Thoracic aorta (tissue), 2 donors: Measurements from ENCODE around the gene B3GNT5. TPM values are rescaled to one million over a fixed set of nuclear protein-coding genes. Genes with fewer than 3 reads are reported as not detected.

Experiments
- ATAC-seq: fragments of 150-250 bp; one replicate; pipeline ENCODE4 v1.8.0; 2017; ENCODE audit warnings: low read depth; ENCODE audit not compliant: insufficient number of reproducible peaks, low FRiP score
- DNase-seq: peaks from one replicate; pipeline ENCODE4 v3.0.0-alpha.2; 2020; ENCODE audit warnings: low spot score
- H3K27ac ChIP-seq, 2 donors: fragments of 200-600 bp; sonication (generic); 1 replicate in 1 of 2; 2 replicates in 1 of 2; pipeline ENCODE4 v1.5.1; 2016; ENCODE audit warnings: mild to moderate bottlenecking in 2 of 2, moderate library complexity in 2 of 2
- H3K27me3 ChIP-seq: fragments of 200-600 bp; sonication (generic); replicated peaks from 2 replicates; pipeline ENCODE4 v1.6.0; 2016; ENCODE audit warnings: mild to moderate bottlenecking; ENCODE audit not compliant: insufficient read depth
- H3K36me3 ChIP-seq: fragments of 200-600 bp; sonication (generic); one replicate; pipeline ENCODE4 v1.5.1; 2016
- H3K4me1 ChIP-seq, 2 donors: fragments of 200-600 bp; sonication (generic); 1 replicate in 1 of 2; 2 replicates in 1 of 2; pipeline versions ENCODE4 v1.5.1 to v1.6.0; 2016; ENCODE audit warnings: low read depth in 2 of 2, mild to moderate bottlenecking in 1 of 2; ENCODE audit not compliant: control insufficient read depth in 1 of 2
- H3K4me3 ChIP-seq: fragments of 200-600 bp; sonication (generic); 2 replicates; pipeline ENCODE4 v1.5.1; 2016; ENCODE audit warnings: mild to moderate bottlenecking
- H3K9me3 ChIP-seq: fragments of 200-600 bp; sonication (generic); 2 replicates; pipeline ENCODE4 v1.5.1; 2016
- total RNA-seq, 2 donors: library from RNA; depleted of rRNA; stranded (reverse); fragments of >200 nt; gene quantifications; one replicate each; pipeline versions ENCODE4 v1.1.0 to v1.2.3, GENCODE V29; 2016
- TF ChIP-seq, protein P1 (sequence below): fragments of 200-600 bp; sonication (generic); IDR thresholded peaks from one replicate; pipeline ENCODE4 v1.5.1; 2019; ENCODE audit warnings: antibody characterized with exemption

The B3GNT5 gene
- total RNA-seq, 2 donors from 2014 or later, result 3.1 to 7.5 TPM

DNA sequence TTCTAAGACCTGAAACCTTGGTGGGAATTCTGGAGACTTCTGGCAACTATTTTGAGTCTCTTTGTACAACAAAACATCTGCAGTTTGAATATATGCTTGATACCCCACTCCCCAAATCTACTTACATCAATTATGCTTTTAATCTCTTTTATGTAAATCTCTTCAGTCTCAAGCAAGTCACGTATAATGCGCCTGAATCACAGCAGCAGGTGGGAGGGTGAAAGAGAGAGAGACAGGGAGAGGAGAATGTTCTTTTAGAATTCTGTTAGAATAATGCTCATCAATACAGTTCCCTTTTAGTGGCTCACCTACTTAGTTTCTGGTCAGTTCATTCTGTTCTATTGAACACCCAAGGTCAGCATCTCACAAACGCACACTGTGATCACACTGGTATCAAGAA is 22.2 kb upstream of the B3GNT5 start:
- Histone ChIP-seq H3K27ac (no peak overlapping the region), H3K9me3 (no peaks in the 10 kb centered on the region), H3K27me3 (no peaks in the 10 kb centered on the region), H3K4me3 (no peak overlapping the region), H3K4me1 (no peaks in the 10 kb centered on the region), H3K36me3 (no peaks in the 10 kb centered on the region)
- ATAC-seq (no peak), DNase-seq (no peak)
- TF ChIP-seq, protein P1, sequence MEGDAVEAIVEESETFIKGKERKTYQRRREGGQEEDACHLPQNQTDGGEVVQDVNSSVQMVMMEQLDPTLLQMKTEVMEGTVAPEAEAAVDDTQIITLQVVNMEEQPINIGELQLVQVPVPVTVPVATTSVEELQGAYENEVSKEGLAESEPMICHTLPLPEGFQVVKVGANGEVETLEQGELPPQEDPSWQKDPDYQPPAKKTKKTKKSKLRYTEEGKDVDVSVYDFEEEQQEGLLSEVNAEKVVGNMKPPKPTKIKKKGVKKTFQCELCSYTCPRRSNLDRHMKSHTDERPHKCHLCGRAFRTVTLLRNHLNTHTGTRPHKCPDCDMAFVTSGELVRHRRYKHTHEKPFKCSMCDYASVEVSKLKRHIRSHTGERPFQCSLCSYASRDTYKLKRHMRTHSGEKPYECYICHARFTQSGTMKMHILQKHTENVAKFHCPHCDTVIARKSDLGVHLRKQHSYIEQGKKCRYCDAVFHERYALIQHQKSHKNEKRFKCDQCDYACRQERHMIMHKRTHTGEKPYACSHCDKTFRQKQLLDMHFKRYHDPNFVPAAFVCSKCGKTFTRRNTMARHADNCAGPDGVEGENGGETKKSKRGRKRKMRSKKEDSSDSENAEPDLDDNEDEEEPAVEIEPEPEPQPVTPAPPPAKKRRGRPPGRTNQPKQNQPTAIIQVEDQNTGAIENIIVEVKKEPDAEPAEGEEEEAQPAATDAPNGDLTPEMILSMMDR, result no peak

DNA sequence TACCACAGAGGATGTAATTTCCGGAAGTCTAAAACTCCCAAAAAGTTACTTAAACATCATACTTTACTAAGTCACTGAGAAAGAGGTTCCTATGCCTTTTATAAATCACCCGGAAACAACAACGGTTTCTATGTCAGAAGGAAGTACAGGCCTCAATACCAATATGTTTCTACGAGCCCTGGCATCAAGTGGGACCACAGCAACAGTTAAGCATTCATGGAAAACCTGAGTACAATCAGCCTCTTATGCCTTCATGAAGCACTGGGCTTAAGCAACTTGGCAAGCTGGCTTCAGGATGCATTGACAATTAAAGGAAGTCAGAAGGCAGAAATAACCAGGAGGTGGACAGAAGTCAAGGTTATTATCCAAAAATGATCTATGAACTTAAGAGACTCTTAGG is 19.1 kb upstream of the B3GNT5 start:
- DNase-seq, result no peak
- H3K27me3 ChIP-seq, result no peaks in the 10 kb centered on the region

DNA sequence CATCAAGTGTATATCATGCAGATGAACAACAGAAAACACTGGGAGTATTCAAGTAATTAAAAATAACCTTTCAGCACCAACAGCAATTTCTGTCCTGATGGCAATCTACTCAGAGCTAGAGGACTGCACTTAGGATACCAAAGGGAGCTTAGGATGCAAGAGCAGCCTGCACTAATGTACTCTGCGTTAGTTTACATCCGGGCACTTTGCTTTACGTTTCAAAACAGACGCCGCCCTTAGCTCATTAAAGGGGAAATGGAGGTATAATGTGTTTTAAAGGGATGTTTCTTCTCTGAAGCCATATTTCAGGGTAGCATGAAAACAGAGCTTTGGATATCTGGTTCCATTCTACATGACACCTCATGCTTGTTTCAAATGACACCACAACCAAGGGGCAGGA is 14.0 kb upstream of the B3GNT5 start:
- H3K4me1 ChIP-seq, result no peaks in the 10 kb centered on the region
- no peaks in the 10 kb centered on the region for H3K27me3 ChIP-seq

More for the DNA sequence above, 19.1 kb upstream of the B3GNT5 start:
- Histone ChIP-seq H3K9me3 (no peaks in the 10 kb centered on the region), H3K27ac (no peak overlapping the region), H3K4me3 (no peak overlapping the region), H3K36me3 (no peaks in the 10 kb centered on the region), H3K4me1 (no peaks in the 10 kb centered on the region)
- TF ChIP-seq, protein P1, result no peak
- ATAC-seq, result no peak

DNA sequence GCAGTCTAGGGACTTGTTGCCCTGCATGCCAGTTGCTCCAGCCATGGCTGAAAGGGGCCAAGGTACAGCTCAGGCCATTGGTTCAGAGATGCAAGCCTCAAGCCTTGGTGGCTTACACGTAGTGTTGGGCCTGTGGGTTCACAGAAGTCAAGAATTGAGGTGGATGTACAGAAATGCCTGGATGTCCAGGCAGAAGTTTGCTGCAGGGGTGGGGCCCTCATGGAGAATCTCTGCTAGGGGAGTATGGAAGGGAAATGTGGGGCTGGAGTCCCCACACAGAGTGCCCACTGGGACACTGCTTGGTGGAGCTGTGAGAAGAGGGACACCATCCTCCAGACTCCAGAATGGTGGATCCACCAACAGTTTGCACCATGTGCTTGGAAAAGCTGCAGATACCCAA is 10.6 kb upstream of the B3GNT5 start:
- Histone ChIP-seq H3K27me3 (no peaks in the 10 kb centered on the region), H3K36me3 (no peaks in the 10 kb centered on the region), H3K9me3 (no peaks in the 10 kb centered on the region), H3K4me1 (no peaks in the 10 kb centered on the region), H3K4me3 (no peak overlapping the region), H3K27ac (no peak overlapping the region)
- no peak for DNase-seq
- no peak for ATAC-seq
- TF ChIP-seq, protein P1, result no peak

More for the DNA sequence above, 14.0 kb upstream of the B3GNT5 start:
- H3K4me3 ChIP-seq, result no peak overlapping the region
- no peaks in the 10 kb centered on the region for H3K36me3 ChIP-seq
- DNase-seq (no peak), ATAC-seq (no peak)
- H3K9me3 ChIP-seq, result no peaks in the 10 kb centered on the region
- no peak overlapping the region for H3K27ac ChIP-seq
- TF ChIP-seq, protein P1, result no peak

DNA sequence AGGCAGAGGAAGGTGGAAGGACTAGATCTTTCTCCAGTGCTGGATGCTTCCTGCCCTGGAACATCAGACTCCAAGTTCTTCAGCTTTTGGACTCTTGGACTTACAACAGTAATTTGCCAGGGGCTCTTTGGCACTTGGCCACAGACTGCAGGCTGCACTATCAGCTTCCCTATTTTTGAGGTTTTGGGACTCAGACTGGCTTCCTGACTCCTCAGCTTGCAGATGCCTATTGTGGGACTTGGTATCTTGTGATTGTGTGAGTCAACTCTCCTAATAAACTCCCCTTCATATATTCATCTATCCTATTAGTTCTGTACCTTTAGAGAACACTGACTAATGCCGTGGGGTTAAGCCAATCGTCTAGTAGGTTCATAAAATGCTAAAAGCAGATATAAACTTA is 8.8 kb upstream of the B3GNT5 start:
- ATAC-seq (no peak), DNase-seq (no peak)
- no peak overlapping the region for H3K4me3 ChIP-seq
- TF ChIP-seq, protein P1, result no peak
- H3K36me3 ChIP-seq, result no peaks in the 10 kb centered on the region
- no peaks in the 10 kb centered on the region for H3K9me3 ChIP-seq
- H3K27ac ChIP-seq, result no peak overlapping the region
- no peaks in the 10 kb centered on the region for H3K27me3 ChIP-seq
- H3K4me1 ChIP-seq, result no peaks in the 10 kb centered on the region
